Head of caudate nucleus (tissue), 42 donors: ENCODE measurements around the gene PIGN.
A peak's percentile ranks its signal among the peaks of the same experiment; 100 is the strongest.

Experiments used
- DNase-seq, 42 donors: peaks; one replicate each; pipeline versions ENCODE4 v3.0.0 to v3.0.0-alpha.2; 2020 to 2021; ENCODE audit warnings: mixed read lengths in 7 of 42
- intact Hi-C: fragments of 100-400 bp; cut with DNase I; formaldehyde crosslinking; loops from one replicate; pipeline ENCODE4 v1.15.0; 2022

Gene PIGN

GRCh38 chr18:62126737-62127136 lies 60.1 kb downstream of the PIGN start:
- DNase-seq = no peak
- intact Hi-C loops = no loop called here

GRCh38 chr18:62125702-62126101 lies 61.2 kb downstream of the PIGN start:
- no peak for DNase-seq
- intact Hi-C loops = no loop called here

GRCh38 chr18:62122330-62122729 lies 64.5 kb downstream of the PIGN start:
- DNase-seq = no peak
- intact Hi-C loops = no loop called here

- intact Hi-C loops = no loop called here
- no peak for DNase-seq
These were observed 67.0 kb downstream of the PIGN start for GRCh38 chr18:62119884-62120283.

DNA sequence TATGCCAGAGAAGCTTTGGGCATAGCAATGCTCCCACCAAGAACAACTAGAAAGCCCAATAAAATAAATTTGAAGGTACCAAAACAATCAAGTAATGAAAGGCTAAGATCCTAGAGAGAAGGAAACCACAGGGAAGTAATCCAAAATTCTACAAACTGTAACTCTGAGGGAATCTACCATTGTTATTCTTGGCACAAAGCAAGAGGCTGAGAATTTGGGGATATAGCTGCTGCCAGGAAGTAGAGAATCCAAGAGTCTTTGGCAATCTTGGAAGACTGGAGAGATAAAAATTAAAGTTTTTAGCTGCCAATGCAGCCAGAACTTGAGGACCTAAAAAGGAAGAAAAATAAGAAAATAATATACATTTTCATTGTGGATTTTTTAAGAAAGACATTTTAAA lies 68.5 kb downstream of the PIGN start:
- intact Hi-C loops = no loop called here
- no peak for DNase-seq

- no peak for DNase-seq
These were observed 77.2 kb downstream of the PIGN start for GRCh38 chr18:62109676-62110075.

GRCh38 chr18:62107881-62108280 lies 79.0 kb downstream of the PIGN start:
- intact Hi-C loops = no loop called here
- DNase-seq = no peak

More at GRCh38 chr18:62109676-62110075, 77.2 kb downstream of the PIGN start:
- intact Hi-C loops = no loop called here

GRCh38 chr18:62106271-62106670 lies 80.6 kb downstream of the PIGN start:
- no peak for DNase-seq
- intact Hi-C loops = no loop called here

GRCh38 chr18:62105376-62105775 lies 81.5 kb downstream of the PIGN start:
- no peak for DNase-seq
- intact Hi-C loops = no loop called here

GRCh38 chr18:62102221-62102620 lies 84.6 kb downstream of the PIGN start:
- DNase-seq = no peak
- intact Hi-C loops = no loop called here

DNA sequence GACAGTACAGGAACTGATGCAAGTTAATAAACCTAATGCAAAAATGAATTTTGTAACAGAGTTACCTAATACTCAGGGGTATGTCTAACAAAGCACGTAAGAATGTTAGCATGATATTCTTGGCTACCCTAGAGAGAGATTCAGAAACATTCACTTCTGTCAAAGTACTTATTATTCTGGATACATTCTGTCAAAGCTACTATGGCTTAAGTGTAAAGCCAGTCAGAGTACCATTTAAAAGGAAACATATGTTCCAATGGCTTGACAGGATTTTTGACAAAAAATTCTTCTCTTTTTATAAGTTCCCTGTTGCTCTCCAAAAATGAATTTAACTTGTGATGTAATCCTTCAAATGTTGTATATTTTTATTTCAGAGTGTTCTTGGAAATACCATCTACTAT lies 85.5 kb downstream of the PIGN start:
- intact Hi-C loops = no loop called here
- no peak for DNase-seq

DNA sequence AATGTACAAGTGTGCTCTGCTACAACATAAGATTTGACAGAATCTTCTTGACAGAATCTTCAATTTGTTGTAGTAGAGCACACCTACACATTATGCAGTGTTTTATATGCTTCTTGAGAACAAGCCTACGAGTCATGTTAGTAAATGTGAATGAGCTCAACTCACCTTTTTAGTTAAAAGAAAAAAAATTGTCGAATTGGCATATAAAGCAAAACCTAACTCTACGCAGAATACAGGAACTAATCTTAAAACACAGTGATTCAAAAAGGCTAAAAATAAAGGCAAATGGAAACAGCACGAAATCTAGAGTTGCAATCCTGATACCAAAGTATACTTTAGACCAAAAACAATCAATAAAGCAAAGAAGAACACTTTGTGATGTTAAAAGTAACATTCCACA lies 87.9 kb downstream of the PIGN start:
- no peak for DNase-seq
- intact Hi-C loops = no loop called here

GRCh38 chr18:62097698-62098097 lies 89.2 kb downstream of the PIGN start:
- DNase-seq = no peak
- intact Hi-C loops = no loop called here

GRCh38 chr18:62091487-62092120 lies 95.3 kb downstream of the PIGN start:
- intact Hi-C loops = no loop called here
- DNase-seq = no peak

DNA sequence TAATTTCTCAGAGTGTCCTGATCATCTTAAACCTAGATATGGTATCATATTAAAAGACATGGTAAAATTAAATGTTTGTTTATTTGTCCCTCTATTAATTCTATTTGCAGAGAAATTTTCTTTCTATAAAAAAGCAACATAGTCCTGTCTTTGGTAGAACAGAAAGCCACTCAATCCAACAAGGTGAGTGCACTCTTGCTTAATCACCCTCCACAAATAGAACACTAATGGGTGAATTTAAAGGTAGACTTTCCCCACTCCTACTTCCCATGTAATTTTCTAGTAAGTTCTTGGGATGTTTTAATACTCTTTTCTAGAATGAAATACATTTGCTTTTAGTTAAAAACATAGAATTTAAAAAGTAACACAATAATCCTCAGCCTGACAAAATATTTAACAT lies 97.7 kb downstream of the PIGN start:
- DNase-seq = no peak
- intact Hi-C loops = no loop called here

GRCh38 chr18:62088156-62088555 lies 98.7 kb downstream of the PIGN start:
- intact Hi-C loops = no loop called here
- no peak for DNase-seq

DNA sequence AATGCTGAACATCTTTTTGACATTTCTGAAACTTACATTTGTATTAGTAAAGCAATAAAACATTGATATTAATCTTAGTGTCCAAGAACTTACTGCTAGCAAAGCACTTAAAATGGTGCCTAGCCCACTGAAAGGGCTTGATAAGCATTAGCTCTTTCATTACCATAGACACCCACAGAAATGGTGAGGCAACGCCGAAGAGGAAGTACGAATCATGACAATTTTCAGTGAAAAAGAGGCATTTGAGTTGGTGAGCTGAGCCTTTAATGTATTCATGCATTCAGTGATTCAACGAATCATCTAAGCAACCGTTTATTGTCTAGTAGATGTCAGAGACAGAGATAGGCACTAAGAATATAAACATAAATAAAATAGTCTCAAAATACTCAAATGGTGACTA lies 101.1 kb downstream of the PIGN start:
- intact Hi-C loops = no loop called here
- peak in 10 of 42 donors; percentile 2 to 41 (median 10) for DNase-seq

DNA sequence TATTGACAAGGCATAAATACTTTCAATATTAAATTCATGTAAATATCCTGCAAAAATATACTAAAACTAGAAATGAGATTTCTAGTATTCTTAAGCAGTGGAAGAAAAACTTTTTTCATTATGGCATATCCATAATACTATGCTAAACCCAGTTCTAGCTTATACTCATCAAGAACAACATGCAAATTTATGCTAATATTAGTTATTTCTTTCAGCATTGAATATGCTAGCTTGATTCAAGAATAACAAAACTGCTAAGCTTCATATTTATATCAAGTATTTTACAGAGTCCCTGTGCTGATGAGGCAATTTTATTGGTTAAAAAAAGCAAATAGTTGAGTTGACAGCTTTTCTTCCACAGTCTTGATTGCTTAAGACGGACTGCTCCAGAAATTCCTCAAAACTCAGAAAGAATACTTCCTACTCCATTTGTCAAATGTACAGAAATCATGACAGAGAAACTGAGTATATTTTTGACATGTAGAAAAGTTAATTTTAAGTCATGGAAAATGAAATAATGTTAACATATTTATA lies 105.0 kb downstream of the PIGN start:
- intact Hi-C loops = no loop called here
- DNase-seq = no peak

- intact Hi-C loops = no loop called here
- DNase-seq = no peak
These were observed 105.6 kb downstream of the PIGN start for GRCh38 chr18:62081248-62081647.

GRCh38 chr18:62080172-62080900 lies 106.5 kb downstream of the PIGN start:
- intact Hi-C loops = no loop called here
- no peak for DNase-seq
